Bronchial epithelial cell (primary cell): ENCODE measurements around the gene NAA50. TPM values are rescaled to one million over a fixed set of nuclear protein-coding genes. Genes with fewer than 3 reads are reported as not detected.

Source experiments
- DNase-seq: peaks from one replicate; pipeline ENCODE4 v3.0.0-alpha.2; 2010; ENCODE audit warnings: low read depth
- FAIRE-seq: peaks from 2 replicates; lab custom pipeline; 2011; peaks lifted over from hg19 to GRCh38; lab: Jason Lieb, UNC
- H3K27me3 ChIP-seq: 2 replicates; pipeline ENCODE4 v1.5.1; 2011; ENCODE audit warnings: low read length; ENCODE audit not compliant: control insufficient read depth, insufficient read depth
- H3K36me3 ChIP-seq: 2 replicates; pipeline ENCODE4 v1.5.1; 2011; ENCODE audit warnings: low read length; ENCODE audit not compliant: control insufficient read depth, insufficient read depth
- H3K4me3 ChIP-seq: 2 replicates; pipeline ENCODE4 v1.5.1; 2011; ENCODE audit warnings: mild to moderate bottlenecking, low read depth, low read length, control low read depth
- total RNA-seq: library from RNA; depleted of rRNA; stranded (reverse); fragments of >200 nt; gene quantifications from 2 replicates; pipeline ENCODE4 v1.2.1, GENCODE V29; 2014
- TF ChIP-seq, protein P1 (sequence below): IDR thresholded peaks from 2 replicates; pipeline ENCODE4 v1.5.1; 2011; ENCODE audit warnings: mild to moderate bottlenecking, moderate library complexity, low read length, control low read depth, inconsistent platforms; ENCODE audit not compliant: insufficient read depth, severe bottlenecking

NAA50 gene
- total RNA-seq, 1 donor from 2014 or later: 133 TPM

- H3K36me3 ChIP-seq: no peaks in the 10 kb centered on the region
- FAIRE-seq (no peak), DNase-seq (peak; percentile 42)
Measured at GRCh38 chr3:113747283-113748046, 1.4 kb upstream of the NAA50 start.

DNA sequence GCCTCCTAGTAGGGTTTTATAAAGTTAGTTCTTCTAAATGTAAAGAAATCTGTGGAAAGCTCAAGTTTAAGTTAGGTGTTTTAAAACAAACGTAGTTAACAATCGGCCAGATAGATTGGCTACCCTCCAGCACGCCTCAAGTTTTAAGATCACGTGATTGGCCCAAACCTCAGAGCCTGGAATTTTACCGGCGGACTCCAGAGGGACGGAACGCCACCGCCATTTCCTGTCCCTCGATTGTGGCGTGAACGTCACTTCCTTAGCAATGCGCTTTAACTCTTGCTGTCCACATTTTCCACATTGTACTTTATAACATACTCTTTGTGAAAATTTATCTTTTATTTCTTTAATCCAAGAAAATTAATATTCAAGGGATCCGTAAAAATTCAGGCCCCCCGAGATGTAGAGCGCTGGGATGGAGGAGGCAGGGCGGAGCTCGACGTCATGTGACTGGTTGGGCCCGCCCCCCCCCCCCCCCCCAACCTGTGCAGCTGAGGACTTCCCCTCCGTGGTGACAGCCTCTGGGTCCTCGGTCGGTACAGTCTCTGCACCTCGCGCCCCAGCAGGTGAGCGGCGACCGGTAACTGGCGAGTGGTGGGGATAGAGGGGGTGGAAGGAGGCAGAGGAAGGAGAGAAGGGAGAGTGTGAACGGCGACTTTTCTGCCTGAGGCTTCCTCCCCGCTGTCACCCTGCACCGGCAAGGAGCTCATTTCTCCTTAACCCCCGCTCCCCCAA lies 666 bp upstream of the NAA50 start, which contains the start of gene ATP6V1A:
Gene ATP6V1A, plus strand, starts transcription at position 488 of the 735 bp plus-strand sequence. CDS start 31,719 bp downstream, outside the sequence.
- peak within 1 kb of the TSS; percentile 68 for H3K4me3 ChIP-seq
- no peaks in the 10 kb centered on the region for H3K36me3 ChIP-seq
- FAIRE-seq (no peak), DNase-seq (peak; percentile 87)
- TF ChIP-seq, protein P1, sequence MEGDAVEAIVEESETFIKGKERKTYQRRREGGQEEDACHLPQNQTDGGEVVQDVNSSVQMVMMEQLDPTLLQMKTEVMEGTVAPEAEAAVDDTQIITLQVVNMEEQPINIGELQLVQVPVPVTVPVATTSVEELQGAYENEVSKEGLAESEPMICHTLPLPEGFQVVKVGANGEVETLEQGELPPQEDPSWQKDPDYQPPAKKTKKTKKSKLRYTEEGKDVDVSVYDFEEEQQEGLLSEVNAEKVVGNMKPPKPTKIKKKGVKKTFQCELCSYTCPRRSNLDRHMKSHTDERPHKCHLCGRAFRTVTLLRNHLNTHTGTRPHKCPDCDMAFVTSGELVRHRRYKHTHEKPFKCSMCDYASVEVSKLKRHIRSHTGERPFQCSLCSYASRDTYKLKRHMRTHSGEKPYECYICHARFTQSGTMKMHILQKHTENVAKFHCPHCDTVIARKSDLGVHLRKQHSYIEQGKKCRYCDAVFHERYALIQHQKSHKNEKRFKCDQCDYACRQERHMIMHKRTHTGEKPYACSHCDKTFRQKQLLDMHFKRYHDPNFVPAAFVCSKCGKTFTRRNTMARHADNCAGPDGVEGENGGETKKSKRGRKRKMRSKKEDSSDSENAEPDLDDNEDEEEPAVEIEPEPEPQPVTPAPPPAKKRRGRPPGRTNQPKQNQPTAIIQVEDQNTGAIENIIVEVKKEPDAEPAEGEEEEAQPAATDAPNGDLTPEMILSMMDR: no peak
- H3K27me3 ChIP-seq: no peaks in the 10 kb centered on the region

More at GRCh38 chr3:113747283-113748046, 1.4 kb upstream of the NAA50 start:
- TF ChIP-seq, protein P1: no peak
- Histone ChIP-seq H3K4me3 (peak overlapping the region; percentile 68), H3K27me3 (no peaks in the 10 kb centered on the region)

DNA sequence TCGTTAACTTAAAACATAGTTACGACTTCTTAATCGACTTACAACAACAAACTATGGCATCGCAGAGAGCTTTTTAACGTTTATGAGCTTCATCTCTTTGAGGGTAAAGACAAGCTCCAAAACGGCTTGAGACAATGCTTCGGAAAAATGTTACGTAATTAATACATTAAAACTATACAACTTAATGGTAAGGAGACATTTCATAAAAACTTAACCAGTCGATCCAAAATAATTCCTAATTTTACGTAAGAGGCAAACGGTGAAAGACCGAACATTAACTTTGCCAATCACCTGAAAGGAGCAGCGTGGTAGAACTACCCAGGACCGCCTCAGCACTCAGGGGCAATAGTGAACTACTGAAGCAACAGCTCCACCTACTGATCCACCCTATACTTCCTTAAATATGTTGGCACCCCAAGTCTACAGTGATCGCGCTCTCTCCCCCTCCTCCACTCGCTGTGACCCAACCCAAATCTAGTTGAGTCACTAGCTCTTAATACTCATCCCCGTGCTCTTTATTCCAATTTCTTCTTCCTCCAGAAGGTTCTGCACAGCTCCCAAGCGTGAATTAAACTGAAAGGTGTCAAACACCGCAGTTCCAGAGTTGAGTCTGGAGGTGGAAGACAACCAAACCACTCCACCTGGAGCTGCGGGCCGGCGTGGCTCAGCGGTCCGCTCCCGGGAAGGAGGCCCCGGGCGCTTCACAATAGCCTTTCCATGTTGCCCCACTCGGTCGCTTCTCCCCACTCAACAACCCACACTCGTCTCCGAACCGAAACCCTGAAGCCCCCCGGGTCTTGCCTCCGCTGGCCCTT lies 901 bp downstream of the NAA50 start:
- TF ChIP-seq, protein P1: peak; percentile 79
- Histone ChIP-seq H3K36me3 (no peaks in the 10 kb centered on the region), H3K27me3 (no peaks in the 10 kb centered on the region), H3K4me3 (peak overlapping the region; percentile 68)
- peak; percentile 96 for DNase-seq
- no peak for FAIRE-seq

GRCh38 chr3:113743006-113743630 lies 2.9 kb downstream of the NAA50 start:
- DNase-seq: peak; percentile 30
- Histone ChIP-seq H3K27me3 (no peaks in the 10 kb centered on the region), H3K36me3 (no peaks in the 10 kb centered on the region), H3K4me3 (no peak overlapping the region)
- FAIRE-seq: no peak
- TF ChIP-seq, protein P1: no peak

DNA sequence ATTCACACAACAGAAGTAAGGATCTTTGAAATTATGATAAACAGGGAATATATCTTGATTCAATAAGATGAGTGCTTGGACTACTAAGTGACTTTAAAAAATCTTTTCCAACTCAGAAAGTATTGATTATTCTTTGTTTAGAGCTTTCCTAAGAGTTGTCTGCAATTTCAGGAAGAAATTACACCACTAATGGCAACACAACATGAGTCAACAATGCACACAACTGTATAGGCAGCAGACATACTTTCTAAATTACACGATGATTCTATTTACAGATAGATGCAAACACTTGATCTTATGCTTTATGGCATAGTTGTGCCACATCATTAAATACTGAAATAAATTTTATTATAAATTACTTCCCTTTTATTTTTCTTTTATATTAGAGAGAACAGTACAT lies 4.4 kb downstream of the NAA50 start:
- H3K4me3 ChIP-seq: no peak overlapping the region
- TF ChIP-seq, protein P1: no peak
- FAIRE-seq: no peak
- H3K36me3 ChIP-seq: no peaks in the 10 kb centered on the region
- DNase-seq: peak; percentile 58
- H3K27me3 ChIP-seq: no peaks in the 10 kb centered on the region
